Hepatocyte (in vitro differentiated cells): Measurements from ENCODE around the gene IDUA. TPM values are rescaled to one million over a fixed set of nuclear protein-coding genes. Genes with fewer than 3 reads are reported as not detected.

Source experiments
- DNase-seq: peaks from one replicate; pipeline ENCODE4 v3.0.0-alpha.2; 2016; ENCODE audit warnings: low spot score
- H2AFZ ChIP-seq: fragments of 200-600 bp; sonication (generic); 2 replicates; pipeline ENCODE4 v1.6.0; 2016; ENCODE audit warnings: antibody characterized with exemption, mild to moderate bottlenecking
- H3K27ac ChIP-seq: fragments of 200-600 bp; sonication (generic); 2 replicates; pipeline ENCODE4 v1.5.1; 2016; ENCODE audit warnings: mild to moderate bottlenecking
- H3K27me3 ChIP-seq: fragments of 200-600 bp; sonication (generic); 2 replicates; pipeline ENCODE4 v1.6.1; 2016
- H3K36me3 ChIP-seq: fragments of 200-600 bp; sonication (generic); replicated peaks from 2 replicates; pipeline ENCODE4 v1.5.1; 2016; ENCODE audit warnings: low read depth; ENCODE audit not compliant: insufficient read depth
- H3K4me1 ChIP-seq: fragments of 200-600 bp; sonication (generic); 2 replicates; pipeline ENCODE4 v1.5.1; 2016; ENCODE audit warnings: mild to moderate bottlenecking, moderate library complexity; ENCODE audit not compliant: insufficient read depth
- H3K4me2 ChIP-seq: fragments of 200-600 bp; sonication (generic); 2 replicates; pipeline ENCODE4 v1.6.0; 2016
- H3K4me3 ChIP-seq: fragments of 200-600 bp; sonication (generic); 2 replicates; pipeline ENCODE4 v1.5.1; 2016; ENCODE audit warnings: mild to moderate bottlenecking
- H3K79me2 ChIP-seq: fragments of 200-600 bp; sonication (generic); 2 replicates; pipeline ENCODE4 v1.6.0; 2017; ENCODE audit warnings: mild to moderate bottlenecking
- H3K9me2 ChIP-seq: fragments of 200-600 bp; sonication (generic); replicated peaks from 2 replicates; pipeline ENCODE4 v1.6.0; 2017; ENCODE audit warnings: mild to moderate bottlenecking; ENCODE audit not compliant: insufficient read depth
- H3K9me3 ChIP-seq: fragments of 200-600 bp; sonication (generic); 2 replicates; pipeline ENCODE4 v1.5.1; 2016; ENCODE audit warnings: low read depth, mild to moderate bottlenecking
- H4K20me1 ChIP-seq: fragments of 200-600 bp; sonication (generic); 2 replicates; pipeline ENCODE4 v1.6.0; 2016; ENCODE audit warnings: mild to moderate bottlenecking; ENCODE audit not compliant: insufficient read depth, poor library complexity, severe bottlenecking
- EZH2 ChIP-seq: fragments of 200-600 bp; sonication (generic); IDR thresholded peaks from 2 replicates; pipeline ENCODE4 v1.6.1; 2016; ENCODE audit warnings: antibody characterized with exemption, mild to moderate bottlenecking, borderline replicate concordance
- EZH2phosphoT487 ChIP-seq: fragments of 200-600 bp; sonication (generic); IDR thresholded peaks from one replicate; pipeline ENCODE4 v1.6.1; 2018; ENCODE audit warnings: antibody characterized with exemption, mild to moderate bottlenecking, low read depth, moderate library complexity; ENCODE audit not compliant: unreplicated experiment, severe bottlenecking
- WGBS: methylation state at CpG from one replicate; pipeline ENCODE4 v1.1.6; 2016; ENCODE audit warnings: low lambda C conversion rate; ENCODE audit errors: missing lambda C conversion rate; 5-methylcytosine and 5-hydroxymethylcytosine counted together
- polyA plus RNA-seq: library from polyadenylated mRNA; unstranded; fragments of >200 nt; fragmentation: Nextera tagmentation; extraction: Ambion mirVana; gene quantifications from 2 replicates; pipeline ENCODE4 v1.2.1, GENCODE V29; 2016
- total RNA-seq: library from RNA; depleted of rRNA; stranded (reverse); fragments of >200 nt; gene quantifications from 2 replicates; pipeline ENCODE4 v1.2.3, GENCODE V29; 2014
- TF ChIP-seq, protein P1 (sequence below): fragments of 200-600 bp; sonication (generic); IDR thresholded peaks from 2 replicates; pipeline ENCODE4 v1.5.1; 2016; ENCODE audit warnings: antibody characterized with exemption, mild to moderate bottlenecking; ENCODE audit not compliant: poor library complexity

IDUA gene
- total and polyA plus RNA-seq, 2 experiments from 2014 or later: 13.1 to 82.6 TPM

DNA sequence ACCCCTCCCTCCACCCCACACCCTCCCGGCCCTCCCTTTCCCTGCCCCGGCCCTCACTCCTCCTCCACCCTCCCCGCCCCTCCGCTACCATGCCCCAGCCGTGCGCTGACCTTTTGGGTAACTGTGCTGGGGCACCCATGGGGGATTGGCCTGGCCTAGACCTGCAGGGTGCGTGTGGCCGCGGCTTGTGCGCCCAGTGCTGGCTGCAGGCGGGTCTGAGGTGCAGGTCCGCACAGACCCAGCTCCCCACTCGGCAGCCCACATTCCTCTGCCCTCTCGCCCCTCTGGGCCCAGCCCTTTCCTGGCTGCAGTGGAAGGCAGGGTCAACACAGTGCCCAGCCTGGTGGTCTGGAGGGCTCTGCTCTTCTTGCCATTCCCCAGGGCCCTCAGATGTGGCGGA is 49.3 kb downstream of the IDUA start:
- Histone ChIP-seq H2AFZ (no peak overlapping the region), H3K4me2 (no peak overlapping the region), H3K27ac (no peak overlapping the region), H3K36me3 (no peaks in the 10 kb centered on the region), H3K9me3 (no peaks in the 10 kb centered on the region), H4K20me1 (no peaks in the 10 kb centered on the region), H3K79me2 (no peaks in the 10 kb centered on the region), H3K27me3 (no peaks in the 10 kb centered on the region), H3K4me1 (peaks cover 20% of the 10 kb centered on the region), H3K4me3 (no peak overlapping the region), H3K9me2 (no peaks in the 10 kb centered on the region)
- DNase-seq: no peak
- WGBS: 91% methylated on average over 9 of the region's 15 CpGs
- TF ChIP-seq, protein P1, sequence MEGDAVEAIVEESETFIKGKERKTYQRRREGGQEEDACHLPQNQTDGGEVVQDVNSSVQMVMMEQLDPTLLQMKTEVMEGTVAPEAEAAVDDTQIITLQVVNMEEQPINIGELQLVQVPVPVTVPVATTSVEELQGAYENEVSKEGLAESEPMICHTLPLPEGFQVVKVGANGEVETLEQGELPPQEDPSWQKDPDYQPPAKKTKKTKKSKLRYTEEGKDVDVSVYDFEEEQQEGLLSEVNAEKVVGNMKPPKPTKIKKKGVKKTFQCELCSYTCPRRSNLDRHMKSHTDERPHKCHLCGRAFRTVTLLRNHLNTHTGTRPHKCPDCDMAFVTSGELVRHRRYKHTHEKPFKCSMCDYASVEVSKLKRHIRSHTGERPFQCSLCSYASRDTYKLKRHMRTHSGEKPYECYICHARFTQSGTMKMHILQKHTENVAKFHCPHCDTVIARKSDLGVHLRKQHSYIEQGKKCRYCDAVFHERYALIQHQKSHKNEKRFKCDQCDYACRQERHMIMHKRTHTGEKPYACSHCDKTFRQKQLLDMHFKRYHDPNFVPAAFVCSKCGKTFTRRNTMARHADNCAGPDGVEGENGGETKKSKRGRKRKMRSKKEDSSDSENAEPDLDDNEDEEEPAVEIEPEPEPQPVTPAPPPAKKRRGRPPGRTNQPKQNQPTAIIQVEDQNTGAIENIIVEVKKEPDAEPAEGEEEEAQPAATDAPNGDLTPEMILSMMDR: no peak
- TF ChIP-seq EZH2: no peak
- no peak for TF ChIP-seq EZH2phosphoT487

DNA sequence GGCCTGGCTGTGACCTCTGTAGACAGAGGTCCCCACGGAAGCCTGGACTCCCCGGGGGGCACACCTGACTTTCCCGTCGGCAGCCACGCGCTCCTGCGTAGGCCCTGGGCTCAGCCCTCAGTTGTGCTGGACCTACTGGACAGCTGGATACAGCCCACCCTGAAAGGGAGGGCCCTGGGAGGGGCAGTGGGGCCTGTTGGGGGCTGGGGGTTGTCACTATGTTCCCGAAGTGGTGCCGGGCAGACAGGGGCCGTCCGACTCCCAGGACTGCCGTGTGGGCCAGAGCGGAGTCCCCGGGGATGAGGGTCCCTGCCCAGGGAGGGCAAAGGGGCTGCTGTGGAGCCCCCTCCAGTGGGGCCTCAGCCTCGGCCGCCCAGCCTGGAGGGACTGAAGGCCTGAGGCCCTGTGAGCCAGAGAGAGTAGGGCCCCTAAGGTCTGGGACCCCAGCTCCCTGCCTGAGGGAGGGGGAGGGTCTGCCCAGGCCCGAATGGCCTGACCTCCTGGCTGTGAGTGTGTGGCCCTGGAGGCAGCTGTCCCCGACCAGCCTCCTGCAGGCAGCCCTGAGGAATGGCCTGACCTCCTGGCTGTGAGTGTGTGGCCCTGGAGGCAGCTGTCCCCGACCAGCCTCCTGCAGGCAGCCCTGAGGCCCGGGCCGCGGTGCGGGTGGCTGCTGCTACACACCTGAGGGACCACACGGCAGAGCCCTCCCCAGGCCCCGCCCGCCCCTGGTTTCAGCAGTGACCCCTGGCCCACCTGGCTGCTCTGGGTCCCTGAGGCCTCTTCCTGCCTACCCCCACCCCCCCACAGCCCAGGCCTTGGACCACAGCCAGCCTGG is 50.3 kb downstream of the IDUA start:
- no peak overlapping the region for H2AFZ ChIP-seq
- H3K9me3 ChIP-seq: no peaks in the 10 kb centered on the region
- H3K36me3 ChIP-seq: no peaks in the 10 kb centered on the region
- no peak overlapping the region for H3K4me2 ChIP-seq
- H3K27ac ChIP-seq: no peak overlapping the region
- H3K79me2 ChIP-seq: no peaks in the 10 kb centered on the region
- TF ChIP-seq, protein P1: no peak
- TF ChIP-seq EZH2 (no peak), EZH2phosphoT487 (no peak)
- no peaks in the 10 kb centered on the region for H3K9me2 ChIP-seq
- no peak overlapping the region for H3K4me3 ChIP-seq
- H3K4me1 ChIP-seq: peaks cover 30% of the 10 kb centered on the region
- WGBS: 72% methylated on average over 11 of the region's 26 CpGs
- no peak for DNase-seq
- H3K27me3 ChIP-seq: no peaks in the 10 kb centered on the region
- H4K20me1 ChIP-seq: no peaks in the 10 kb centered on the region

GRCh38 chr4:1038948-1039492 is 52.2 kb downstream of the IDUA start:
- 84% methylated on average over 16 of the region's 16 CpGs for WGBS
- Histone ChIP-seq H2AFZ (no peak overlapping the region), H3K9me2 (no peaks in the 10 kb centered on the region), H3K27me3 (no peaks in the 10 kb centered on the region), H4K20me1 (no peaks in the 10 kb centered on the region), H3K9me3 (no peaks in the 10 kb centered on the region), H3K36me3 (no peaks in the 10 kb centered on the region), H3K79me2 (no peaks in the 10 kb centered on the region), H3K4me2 (no peak overlapping the region), H3K4me1 (peaks cover 37% of the 10 kb centered on the region), H3K27ac (peak overlapping the region; percentile 91), H3K4me3 (no peak overlapping the region)
- TF ChIP-seq, protein P1: no peak
- TF ChIP-seq EZH2 (no peak), EZH2phosphoT487 (no peak)
- DNase-seq: no peak
